Measurements from ENCODE around the gene BACH2. TPM values are rescaled to one million over a fixed set of nuclear protein-coding genes. Genes with fewer than 3 reads are reported as not detected.

Gene BACH2
- total and polyA plus RNA-seq, 10 of the 15 experiments (the other 5 are each of a cell fraction or from before 2014, with no cell fraction given) = 0.03 to 0.28 (median 0.04) TPM; not detected in 3

DNA sequence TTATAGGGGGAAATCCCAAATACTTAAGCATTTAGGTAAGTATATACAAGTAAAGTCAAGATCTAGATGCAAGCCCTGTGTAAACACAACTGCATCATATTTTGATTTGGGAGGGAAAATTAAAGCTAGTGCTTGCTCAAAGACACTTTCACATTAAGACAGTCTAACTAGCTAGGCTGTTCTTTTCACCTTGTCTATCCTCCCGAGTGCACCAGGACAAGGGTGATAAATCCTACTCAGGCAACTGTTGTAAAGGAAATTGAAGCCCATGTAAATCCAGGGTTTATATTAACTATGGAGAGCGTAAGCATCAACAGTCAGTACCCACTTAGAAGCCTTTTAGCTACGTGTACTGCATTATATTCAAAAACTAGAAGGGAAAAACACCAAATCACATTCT lies 19.3 kb upstream of the BACH2 start:
- Histone ChIP-seq H3K27me3 (replicated peaks in 1 of 2; ENCODE audit: control insufficient read depth in 2 of 2, insufficient read depth in 2 of 2, low read length in 1 of 2) (peaks cover 2 to 3% of the 10 kb centered on the region in 2 experiments), H3K36me3 (ENCODE audit: control insufficient read depth in 2 of 2, insufficient read depth in 2 of 2, low read length in 1 of 2) (no peaks in the 10 kb centered on the region), H3K79me2 (ENCODE audit: control insufficient read depth, insufficient read depth, low read length) (no peaks in the 10 kb centered on the region), H3K27ac (ENCODE audit: control insufficient read depth, insufficient read depth) (no peak overlapping the region), H4K20me1 (ENCODE audit: control insufficient read depth, insufficient read depth) (no peaks in the 10 kb centered on the region), H3K4me2 (ENCODE audit: control insufficient read depth, insufficient read depth) (no peak overlapping the region), H3K9ac (ENCODE audit: control insufficient read depth, insufficient read depth, low read length) (no peak overlapping the region), H3K4me3 (no peak overlapping the region), H3K4me1 (ENCODE audit: control insufficient read depth, insufficient read depth, low read length) (no peaks in the 10 kb centered on the region), H3K9me3 (replicated peaks; ENCODE audit: control insufficient read depth, insufficient read depth, low read length) (no peaks in the 10 kb centered on the region), H2AFZ (ENCODE audit: control insufficient read depth, low read depth, low read length) (no peak overlapping the region)
- ATAC-seq (no peak), FAIRE-seq (no peak), DNase-seq (ENCODE audit: low read depth, low spot score) (no peak)
- intact Hi-C loops (cut with micrococcal nuclease; ENCODE audit: unreplicated experiment) (no loop called here), in situ Hi-C loops (cut with MboI) (no loop called here)
- ChIA-PET CTCF (no interaction called here), RAD21 (ENCODE audit: unreplicated experiment) (no interaction called here), POLR2A (no interaction called here), SMC1A (ENCODE audit: uncharacterized antibody, unreplicated experiment) (interaction anchor here (0.6 kb wide), 1 partner anchor 65 kb away, joined by 3 read pairs; no protein-coding TSS in a partner anchor)
- BruUV-seq (replicated peaks) = no TSS peak
- 3% methylated on average over 3 of the region's 3 CpGs for WGBS (ENCODE audit: insufficient coverage, insufficient replicate concordance, low lambda C conversion rate, missing lambda C conversion rate)
- TF ChIP-seq, protein P1, sequence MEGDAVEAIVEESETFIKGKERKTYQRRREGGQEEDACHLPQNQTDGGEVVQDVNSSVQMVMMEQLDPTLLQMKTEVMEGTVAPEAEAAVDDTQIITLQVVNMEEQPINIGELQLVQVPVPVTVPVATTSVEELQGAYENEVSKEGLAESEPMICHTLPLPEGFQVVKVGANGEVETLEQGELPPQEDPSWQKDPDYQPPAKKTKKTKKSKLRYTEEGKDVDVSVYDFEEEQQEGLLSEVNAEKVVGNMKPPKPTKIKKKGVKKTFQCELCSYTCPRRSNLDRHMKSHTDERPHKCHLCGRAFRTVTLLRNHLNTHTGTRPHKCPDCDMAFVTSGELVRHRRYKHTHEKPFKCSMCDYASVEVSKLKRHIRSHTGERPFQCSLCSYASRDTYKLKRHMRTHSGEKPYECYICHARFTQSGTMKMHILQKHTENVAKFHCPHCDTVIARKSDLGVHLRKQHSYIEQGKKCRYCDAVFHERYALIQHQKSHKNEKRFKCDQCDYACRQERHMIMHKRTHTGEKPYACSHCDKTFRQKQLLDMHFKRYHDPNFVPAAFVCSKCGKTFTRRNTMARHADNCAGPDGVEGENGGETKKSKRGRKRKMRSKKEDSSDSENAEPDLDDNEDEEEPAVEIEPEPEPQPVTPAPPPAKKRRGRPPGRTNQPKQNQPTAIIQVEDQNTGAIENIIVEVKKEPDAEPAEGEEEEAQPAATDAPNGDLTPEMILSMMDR (IDR thresholded peaks at IDR 0.05 in 2 of 3, conservative IDR thresholded peaks at IDR 0.05 in 1 of 3; ENCODE audit: control insufficient read depth in 2 of 3, extremely low read depth in 1 of 3, insufficient read depth in 1 of 3, low read depth in 3 of 3, low read length in 3 of 3) = no peak
- TF ChIP-seq SPI1 (IDR thresholded peaks at IDR 0.05; ENCODE audit: borderline replicate concordance, insufficient read depth, low read depth, low read length) (no peak), ZBED1 (IDR thresholded peaks at IDR 0.05; ENCODE audit: borderline replicate concordance) (no peak), SP1 (IDR thresholded peaks at IDR 0.05; ENCODE audit: low read depth, low read length) (no peak), STAT3 (IDR thresholded peaks at IDR 0.05; ENCODE audit: low read depth, low read length) (no peak), SMAD1 (IDR thresholded peaks at IDR 0.05; ENCODE audit: low read depth, partially characterized antibody) (no peak), RAD21 (IDR thresholded peaks at IDR 0.05; ENCODE audit: insufficient read depth, low read depth, low read length) (no peak), PML (IDR thresholded peaks at IDR 0.05; ENCODE audit: low read length) (no peak), IKZF2 (IDR thresholded peaks at IDR 0.05) (no peak), CHD1 (IDR thresholded peaks at IDR 0.05; ENCODE audit: low read depth, low read length) (no peak), NR2F1 (conservative IDR thresholded peaks at IDR 0.05) (no peak), RBBP5 (conservative IDR thresholded peaks at IDR 0.05) (no peak), FOXM1 (IDR thresholded peaks at IDR 0.05; ENCODE audit: low read depth, low read length) (no peak), SREBF1 (IDR thresholded peaks at IDR 0.05; ENCODE audit: low read length) (no peak)
- TF ChIP-seq, protein P2, sequence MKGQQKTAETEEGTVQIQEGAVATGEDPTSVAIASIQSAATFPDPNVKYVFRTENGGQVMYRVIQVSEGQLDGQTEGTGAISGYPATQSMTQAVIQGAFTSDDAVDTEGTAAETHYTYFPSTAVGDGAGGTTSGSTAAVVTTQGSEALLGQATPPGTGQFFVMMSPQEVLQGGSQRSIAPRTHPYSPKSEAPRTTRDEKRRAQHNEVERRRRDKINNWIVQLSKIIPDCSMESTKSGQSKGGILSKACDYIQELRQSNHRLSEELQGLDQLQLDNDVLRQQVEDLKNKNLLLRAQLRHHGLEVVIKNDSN (IDR thresholded peaks at IDR 0.05; ENCODE audit: borderline replicate concordance, extremely low read length, insufficient read depth, low read depth, low read length) = no peak
- TF ChIP-seq, protein P3, sequence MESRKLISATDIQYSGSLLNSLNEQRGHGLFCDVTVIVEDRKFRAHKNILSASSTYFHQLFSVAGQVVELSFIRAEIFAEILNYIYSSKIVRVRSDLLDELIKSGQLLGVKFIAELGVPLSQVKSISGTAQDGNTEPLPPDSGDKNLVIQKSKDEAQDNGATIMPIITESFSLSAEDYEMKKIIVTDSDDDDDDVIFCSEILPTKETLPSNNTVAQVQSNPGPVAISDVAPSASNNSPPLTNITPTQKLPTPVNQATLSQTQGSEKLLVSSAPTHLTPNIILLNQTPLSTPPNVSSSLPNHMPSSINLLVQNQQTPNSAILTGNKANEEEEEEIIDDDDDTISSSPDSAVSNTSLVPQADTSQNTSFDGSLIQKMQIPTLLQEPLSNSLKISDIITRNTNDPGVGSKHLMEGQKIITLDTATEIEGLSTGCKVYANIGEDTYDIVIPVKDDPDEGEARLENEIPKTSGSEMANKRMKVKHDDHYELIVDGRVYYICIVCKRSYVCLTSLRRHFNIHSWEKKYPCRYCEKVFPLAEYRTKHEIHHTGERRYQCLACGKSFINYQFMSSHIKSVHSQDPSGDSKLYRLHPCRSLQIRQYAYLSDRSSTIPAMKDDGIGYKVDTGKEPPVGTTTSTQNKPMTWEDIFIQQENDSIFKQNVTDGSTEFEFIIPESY (IDR thresholded peaks at IDR 0.05) = no peak
- TF ChIP-seq, protein P4, sequence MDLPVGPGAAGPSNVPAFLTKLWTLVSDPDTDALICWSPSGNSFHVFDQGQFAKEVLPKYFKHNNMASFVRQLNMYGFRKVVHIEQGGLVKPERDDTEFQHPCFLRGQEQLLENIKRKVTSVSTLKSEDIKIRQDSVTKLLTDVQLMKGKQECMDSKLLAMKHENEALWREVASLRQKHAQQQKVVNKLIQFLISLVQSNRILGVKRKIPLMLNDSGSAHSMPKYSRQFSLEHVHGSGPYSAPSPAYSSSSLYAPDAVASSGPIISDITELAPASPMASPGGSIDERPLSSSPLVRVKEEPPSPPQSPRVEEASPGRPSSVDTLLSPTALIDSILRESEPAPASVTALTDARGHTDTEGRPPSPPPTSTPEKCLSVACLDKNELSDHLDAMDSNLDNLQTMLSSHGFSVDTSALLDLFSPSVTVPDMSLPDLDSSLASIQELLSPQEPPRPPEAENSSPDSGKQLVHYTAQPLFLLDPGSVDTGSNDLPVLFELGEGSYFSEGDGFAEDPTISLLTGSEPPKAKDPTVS (IDR thresholded peaks at IDR 0.05; ENCODE audit: low read depth, low read length) = no peak
